Kidney epithelial cell (primary cell): ENCODE results near the gene FOXD1. TPM values are rescaled to one million over a fixed set of nuclear protein-coding genes. Genes with fewer than 3 reads are reported as not detected.

Source experiments
- DNase-seq: peaks from one replicate; pipeline ENCODE4 v3.0.0-alpha.2; 2010; ENCODE audit warnings: low read depth
- H3K27me3 ChIP-seq: 2 replicates; pipeline ENCODE4 v1.6.0; 2011; ENCODE audit warnings: low read length; ENCODE audit not compliant: control insufficient read depth, insufficient read depth
- H3K36me3 ChIP-seq: 2 replicates; pipeline ENCODE4 v1.5.1; 2011; ENCODE audit warnings: low read length; ENCODE audit not compliant: control insufficient read depth, insufficient read depth
- H3K4me3 ChIP-seq: 2 replicates; pipeline ENCODE4 v1.5.1; 2011; ENCODE audit warnings: low read depth, mild to moderate bottlenecking, control low read depth, low read length
- total RNA-seq: library from RNA; depleted of rRNA; stranded (reverse); fragments of >200 nt; gene quantifications from 2 replicates; pipeline ENCODE4 v1.2.3, GENCODE V29; 2015
- TF ChIP-seq, protein P1 (sequence below): IDR thresholded peaks from 2 replicates; pipeline ENCODE4 v1.5.1; 2011; ENCODE audit warnings: mild to moderate bottlenecking, moderate library complexity, low read length, control low read depth, inconsistent platforms; ENCODE audit not compliant: insufficient read depth, poor library complexity, severe bottlenecking

Gene FOXD1
- total RNA-seq, 1 donor from 2014 or later: 14.7 TPM

DNA sequence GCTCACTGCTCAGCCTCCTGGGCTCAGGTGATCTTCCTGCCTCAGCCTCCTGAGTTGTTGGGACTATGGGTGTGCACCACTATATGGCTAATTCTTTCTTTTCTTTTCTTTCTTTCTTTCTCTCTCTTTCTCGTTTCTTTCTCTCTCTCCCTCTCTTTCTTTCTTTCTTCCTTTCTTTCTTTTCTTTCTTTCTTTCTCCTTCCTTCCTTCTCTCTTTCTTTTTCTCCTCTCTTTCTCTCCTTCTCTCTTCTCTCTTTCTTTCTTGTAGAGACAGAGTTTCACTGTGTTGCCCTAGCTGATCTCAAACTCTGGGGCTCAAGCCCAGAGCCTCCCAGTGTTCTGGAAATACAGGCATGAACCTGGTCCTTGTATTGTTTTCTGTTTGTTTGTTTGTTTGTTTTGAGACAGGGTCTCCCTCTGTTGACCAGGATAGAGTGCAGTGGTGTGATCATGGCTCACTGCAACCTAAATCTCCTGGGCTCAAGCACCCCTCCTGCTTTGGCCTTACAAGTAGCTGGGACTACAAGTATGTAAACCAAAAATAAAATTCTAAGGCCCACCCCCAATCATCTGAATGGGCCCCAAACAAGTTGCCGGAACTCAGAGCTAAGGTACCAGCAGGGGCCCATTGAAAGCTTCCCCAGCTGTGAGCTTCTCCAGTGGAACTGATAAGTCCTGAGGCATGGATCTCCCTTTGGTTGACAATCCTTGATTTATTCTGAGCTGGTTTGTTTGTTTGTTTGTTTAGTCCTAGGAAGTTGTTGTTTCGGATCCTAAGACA, 37.7 kb upstream of the FOXD1 start:
- no peak overlapping the region for H3K4me3 ChIP-seq
- no peaks in the 10 kb centered on the region for H3K36me3 ChIP-seq
- TF ChIP-seq, protein P1, sequence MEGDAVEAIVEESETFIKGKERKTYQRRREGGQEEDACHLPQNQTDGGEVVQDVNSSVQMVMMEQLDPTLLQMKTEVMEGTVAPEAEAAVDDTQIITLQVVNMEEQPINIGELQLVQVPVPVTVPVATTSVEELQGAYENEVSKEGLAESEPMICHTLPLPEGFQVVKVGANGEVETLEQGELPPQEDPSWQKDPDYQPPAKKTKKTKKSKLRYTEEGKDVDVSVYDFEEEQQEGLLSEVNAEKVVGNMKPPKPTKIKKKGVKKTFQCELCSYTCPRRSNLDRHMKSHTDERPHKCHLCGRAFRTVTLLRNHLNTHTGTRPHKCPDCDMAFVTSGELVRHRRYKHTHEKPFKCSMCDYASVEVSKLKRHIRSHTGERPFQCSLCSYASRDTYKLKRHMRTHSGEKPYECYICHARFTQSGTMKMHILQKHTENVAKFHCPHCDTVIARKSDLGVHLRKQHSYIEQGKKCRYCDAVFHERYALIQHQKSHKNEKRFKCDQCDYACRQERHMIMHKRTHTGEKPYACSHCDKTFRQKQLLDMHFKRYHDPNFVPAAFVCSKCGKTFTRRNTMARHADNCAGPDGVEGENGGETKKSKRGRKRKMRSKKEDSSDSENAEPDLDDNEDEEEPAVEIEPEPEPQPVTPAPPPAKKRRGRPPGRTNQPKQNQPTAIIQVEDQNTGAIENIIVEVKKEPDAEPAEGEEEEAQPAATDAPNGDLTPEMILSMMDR: no peak
- DNase-seq: no peak
- H3K27me3 ChIP-seq: no peaks in the 10 kb centered on the region

DNA sequence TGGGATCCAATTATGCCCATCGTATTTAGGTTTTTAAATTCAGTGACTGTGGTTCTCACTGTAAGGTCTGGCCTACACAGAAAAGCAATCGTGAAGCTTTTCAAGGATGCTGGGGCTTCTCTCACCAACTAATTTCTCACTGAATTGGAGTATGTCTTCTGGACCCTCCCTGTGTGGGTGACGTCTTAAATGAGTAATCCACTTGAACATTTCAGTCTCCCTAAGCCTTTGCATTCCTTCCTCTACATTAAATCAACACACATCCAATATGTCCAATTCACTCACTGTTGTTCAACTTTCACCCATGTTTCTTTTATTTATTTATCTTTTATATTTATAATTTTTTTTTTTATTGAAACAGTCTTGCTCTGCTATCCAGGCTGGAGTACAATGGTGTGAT, 37.1 kb upstream of the FOXD1 start:
- H3K4me3 ChIP-seq: no peak overlapping the region
- no peaks in the 10 kb centered on the region for H3K36me3 ChIP-seq
- no peak for DNase-seq
- TF ChIP-seq, protein P1: no peak
- H3K27me3 ChIP-seq: no peaks in the 10 kb centered on the region

DNA sequence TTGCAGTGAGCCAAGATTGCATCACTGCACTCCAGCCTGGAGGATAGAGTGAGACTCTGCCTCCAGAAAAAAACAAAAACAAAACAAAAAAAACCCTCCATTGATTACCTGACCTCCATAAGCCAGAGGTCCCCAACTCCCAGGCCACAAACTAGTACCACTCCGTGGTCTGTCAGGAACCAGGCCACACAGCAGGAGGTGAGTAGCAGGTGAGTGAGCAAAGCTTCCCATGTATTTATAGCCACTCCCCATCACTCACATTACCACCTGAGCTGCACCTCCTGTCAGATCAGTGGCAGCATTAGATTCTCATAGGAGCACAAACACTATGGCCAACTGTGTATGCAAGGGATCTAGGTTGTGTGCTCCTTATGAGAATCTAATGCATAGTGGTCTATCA, 35.9 kb upstream of the FOXD1 start:
- no peaks in the 10 kb centered on the region for H3K27me3 ChIP-seq
- H3K4me3 ChIP-seq: no peak overlapping the region
- TF ChIP-seq, protein P1: no peak
- DNase-seq: no peak
- H3K36me3 ChIP-seq: no peaks in the 10 kb centered on the region

DNA sequence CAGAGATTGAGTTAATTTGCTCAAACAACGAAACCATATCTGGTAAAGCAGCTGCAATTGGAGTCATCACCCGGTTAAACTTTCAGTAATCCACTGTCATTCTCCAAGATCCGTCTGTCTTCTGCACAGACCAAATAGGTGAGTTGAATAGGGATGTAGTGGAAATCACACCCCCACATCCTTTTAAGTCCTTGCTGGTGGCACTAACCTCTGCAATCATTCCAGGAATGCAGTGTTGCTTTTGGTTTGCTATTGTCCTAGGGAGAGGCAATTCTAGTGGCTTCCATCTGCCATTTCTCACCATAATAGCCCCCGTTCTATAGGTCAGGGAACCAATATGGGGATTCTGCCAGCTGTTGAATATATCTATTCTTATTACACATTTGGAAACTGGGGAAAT, 35.1 kb upstream of the FOXD1 start:
- TF ChIP-seq, protein P1: no peak
- H3K27me3 ChIP-seq: no peaks in the 10 kb centered on the region
- DNase-seq: no peak
- H3K36me3 ChIP-seq: no peaks in the 10 kb centered on the region
- H3K4me3 ChIP-seq: no peak overlapping the region

DNA sequence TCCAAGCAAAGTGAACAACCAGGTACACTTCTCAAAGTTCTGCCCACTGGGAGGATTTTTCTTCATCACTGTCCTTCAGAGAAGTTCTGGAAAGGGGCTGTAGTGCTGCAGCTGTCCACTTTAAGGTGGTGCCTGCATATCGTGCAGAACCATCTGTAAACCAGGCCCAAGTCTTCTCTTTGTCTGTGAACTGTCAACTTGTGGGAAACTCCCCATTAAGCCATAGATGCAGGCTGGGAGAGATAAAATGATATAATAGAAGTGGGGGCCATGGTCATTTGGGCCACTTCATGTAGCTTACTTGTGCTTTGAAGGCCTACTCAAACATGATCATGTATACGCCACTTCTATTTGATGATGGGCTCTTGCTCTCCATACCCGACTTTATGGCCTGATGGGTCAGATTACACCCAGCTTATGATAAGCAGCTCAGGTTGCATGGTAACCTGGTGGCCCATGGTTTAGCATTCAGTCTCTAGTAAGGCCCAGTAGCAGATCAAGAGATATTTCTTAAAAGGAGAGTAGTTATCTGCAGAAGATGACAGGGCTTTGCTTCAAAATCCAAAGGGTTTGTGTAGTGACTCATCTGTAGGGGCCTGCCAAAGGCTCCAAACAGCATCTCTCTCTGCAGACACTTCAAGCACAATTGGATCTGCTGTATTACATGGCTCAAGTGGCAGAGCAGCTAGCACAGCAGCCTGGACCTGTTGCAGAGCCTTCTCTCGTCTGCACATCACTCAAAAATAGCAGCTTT, 34.0 kb upstream of the FOXD1 start:
- DNase-seq: no peak
- TF ChIP-seq, protein P1: no peak
- H3K36me3 ChIP-seq: no peaks in the 10 kb centered on the region
- H3K4me3 ChIP-seq: no peak overlapping the region
- no peaks in the 10 kb centered on the region for H3K27me3 ChIP-seq

DNA sequence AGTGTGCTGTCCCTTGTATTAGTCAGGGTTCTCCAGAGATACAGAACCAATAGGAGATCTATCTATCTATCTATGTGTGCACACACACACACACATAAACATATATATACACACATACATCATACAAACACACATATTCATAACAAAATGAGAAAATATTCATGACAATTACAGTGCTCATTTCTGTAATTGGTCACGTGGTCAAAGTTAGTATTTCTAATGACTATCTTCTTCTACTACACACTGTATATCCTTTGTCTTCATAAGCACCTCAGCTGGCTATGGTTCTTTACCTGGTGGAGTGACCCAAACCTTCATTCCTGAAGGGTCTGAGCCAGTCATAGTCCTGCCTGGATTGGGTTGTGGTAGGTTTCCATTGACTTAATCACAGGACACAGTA, 31.9 kb upstream of the FOXD1 start:
- no peak overlapping the region for H3K4me3 ChIP-seq
- TF ChIP-seq, protein P1: no peak

More for the DNA sequence above, 31.9 kb upstream of the FOXD1 start:
- no peaks in the 10 kb centered on the region for H3K36me3 ChIP-seq
- DNase-seq: no peak
- H3K27me3 ChIP-seq: no peaks in the 10 kb centered on the region
